Breast epithelium (tissue), 3 donors: ENCODE results near the gene NSL1.

Source experiments
- CTCF ChIP-seq, 3 donors: fragments of 450-650 bp; IDR thresholded peaks; one replicate each; pipeline ENCODE4 v1.5.1; 2016 to 2017; ENCODE audit warnings: antibody characterized with exemption in 3 of 3, mild to moderate bottlenecking in 3 of 3, moderate library complexity in 3 of 3
- POLR2AphosphoS5 ChIP-seq, 3 donors: sonication (generic); formaldehyde crosslinking; IDR thresholded peaks; one replicate each; pipeline ENCODE4 v1.6.1; 2017; ENCODE audit warnings: antibody characterized with exemption in 3 of 3

- TF ChIP-seq CTCF (IDR thresholded peaks at IDR 0.05), result no peak
- TF ChIP-seq POLR2AphosphoS5 (IDR thresholded peaks at IDR 0.05), result no peak
Measured at GRCh38 chr1:212791261-212791675, 309 bp downstream of the NSL1 start.
